DMS79 (cell line): ENCODE results near the gene C16orf86.

ENCODE experiments used
- DNase-seq: peaks from one replicate; lab custom pipeline; 2025; lab: John Stamatoyannopoulos, UW

The C16orf86 gene

GRCh38 chr16:67666559-67667452 lies at the start of gene C16orf86, which contains the start of gene ENKD1:
Gene C16orf86, plus strand, starts transcription at chr16:67666814. Its CDS starts 157 bp downstream, at chr16:67666971.
Gene ENKD1, minus strand, starts transcription at chr16:67666750. Its CDS starts 308 bp downstream, at chr16:67666442.
- DNase-seq: peak; percentile 14

- DNase-seq: no peak
Observed at GRCh38 chr16:67628216-67628615, 38.4 kb upstream of the C16orf86 start.

GRCh38 chr16:67632415-67633172 lies 34.0 kb upstream of the C16orf86 start:
- DNase-seq: no peak

GRCh38 chr16:67636713-67637112 lies 29.9 kb upstream of the C16orf86 start:
- DNase-seq: no peak

GRCh38 chr16:67637625-67638024 lies 29.0 kb upstream of the C16orf86 start:
- no peak for DNase-seq

GRCh38 chr16:67641779-67642708 lies 24.6 kb upstream of the C16orf86 start:
- peak; percentile 73 for DNase-seq

GRCh38 chr16:67644038-67644437 lies 22.6 kb upstream of the C16orf86 start:
- DNase-seq: no peak

- DNase-seq: no peak
Observed at GRCh38 chr16:67645397-67646121, 21.1 kb upstream of the C16orf86 start.

- DNase-seq: no peak
Observed at GRCh38 chr16:67647111-67647651, 19.4 kb upstream of the C16orf86 start.

GRCh38 chr16:67647681-67648080 lies 18.9 kb upstream of the C16orf86 start:
- DNase-seq: no peak

GRCh38 chr16:67648088-67648763 lies 18.4 kb upstream of the C16orf86 start:
- no peak for DNase-seq

- DNase-seq: no peak
Observed at GRCh38 chr16:67648764-67649407, 17.7 kb upstream of the C16orf86 start.

GRCh38 chr16:67649494-67649931 lies 17.1 kb upstream of the C16orf86 start:
- DNase-seq: no peak

GRCh38 chr16:67650023-67650422 lies 16.6 kb upstream of the C16orf86 start:
- DNase-seq: no peak

- DNase-seq: no peak
Observed at GRCh38 chr16:67651039-67651438, 15.6 kb upstream of the C16orf86 start.

- DNase-seq: no peak
Observed at GRCh38 chr16:67651847-67652246, 14.8 kb upstream of the C16orf86 start.

GRCh38 chr16:67652578-67653127 lies 14.0 kb upstream of the C16orf86 start:
- DNase-seq: no peak

- DNase-seq: no peak
Observed at GRCh38 chr16:67653128-67653788, 13.4 kb upstream of the C16orf86 start.
